ENCODE measurements around the gene NUDT3.

- TF ChIP-seq EP300 (IDR thresholded peaks at IDR 0.05; ENCODE audit: borderline replicate concordance), result no peak
- no peak for TF ChIP-seq ZBTB7A (IDR thresholded peaks at IDR 0.05; ENCODE audit: low read depth)
- TF ChIP-seq YY1 (IDR thresholded peaks at IDR 0.05; ENCODE audit: low read depth), result no peak
- no peak for TF ChIP-seq RAD21 (IDR thresholded peaks at IDR 0.05; ENCODE audit: low read depth)
- no peak for TF ChIP-seq TAF1 (IDR thresholded peaks at IDR 0.05; ENCODE audit: low read depth)
- no peak for TF ChIP-seq EGR1 (IDR thresholded peaks at IDR 0.05)
- no peak for TF ChIP-seq MAX (IDR thresholded peaks at IDR 0.05)
- TF ChIP-seq CREB1 (IDR thresholded peaks at IDR 0.05; ENCODE audit: low read depth), result no peak
- no peak for TF ChIP-seq REST (IDR thresholded peaks at IDR 0.05; ENCODE audit: low read depth)
- no peak for TF ChIP-seq TEAD4 (IDR thresholded peaks at IDR 0.05)
- TF ChIP-seq NFIC (IDR thresholded peaks at IDR 0.05), result no peak
- TF ChIP-seq TCF12 (IDR thresholded peaks at IDR 0.05; ENCODE audit: low read depth), result no peak
These were observed 25.9 kb downstream of the NUDT3 start for GRCh38 chr6:34366639-34366921.
